NAMALWA (cell line): Measurements from ENCODE around the gene C12orf76.
A peak's percentile ranks its signal among the peaks of the same experiment; 100 is the strongest.

ENCODE experiments used
- DNase-seq: peaks from one replicate; pipeline ENCODE4 v3.0.0-alpha.2; 2015; ENCODE audit warnings: low spot score

C12orf76 gene

DNA sequence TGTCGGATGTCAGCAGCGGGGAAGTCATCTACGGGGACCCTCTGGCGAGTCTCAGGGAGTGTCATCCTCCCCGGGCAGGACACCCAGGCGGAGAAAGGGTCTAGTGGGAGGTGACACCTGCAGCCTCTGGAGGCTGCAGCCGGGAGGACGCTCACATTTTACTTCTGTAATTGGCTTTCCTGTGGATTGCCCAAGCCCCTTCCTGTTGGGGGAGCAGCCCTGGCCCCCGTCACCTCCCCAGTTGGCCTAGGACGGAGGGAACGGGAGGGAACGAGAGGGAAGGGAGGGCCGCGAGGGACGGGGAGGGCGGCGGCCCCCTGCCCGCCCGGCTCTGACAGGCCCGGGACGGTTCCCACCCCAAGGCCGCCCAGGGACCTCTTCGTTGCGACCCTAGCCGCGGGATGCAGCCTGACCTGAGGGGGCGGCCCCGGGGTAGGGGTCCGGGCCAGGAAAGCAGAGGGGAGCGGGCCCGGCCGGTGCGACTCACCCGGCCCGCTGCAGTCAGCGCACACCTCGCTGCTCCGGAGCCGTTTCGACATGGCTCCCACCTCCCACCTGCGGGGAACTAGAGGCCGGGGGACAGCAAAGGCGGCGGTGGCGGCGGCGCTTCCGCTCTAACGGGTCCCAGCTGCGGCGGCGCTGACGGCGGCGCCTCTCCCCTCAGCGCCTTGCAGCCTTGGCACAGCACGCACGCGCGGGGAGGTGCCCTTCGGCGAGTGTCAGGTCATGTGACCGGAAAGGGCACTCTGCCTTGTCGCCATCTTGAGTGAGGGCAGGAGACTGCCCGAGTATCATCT is 52.4 kb downstream of the C12orf76 start, which contains the start of gene GIT2:
Gene GIT2, minus strand, starts transcription at position 683 of the 797 bp plus-strand sequence. Its CDS starts 144 bp downstream, at position 539.
- DNase-seq, result peak; percentile 98

- no peak for DNase-seq
Measured at GRCh38 chr12:109995361-109995685, 53.0 kb downstream of the C12orf76 start.

GRCh38 chr12:109994401-109995175 is 53.7 kb downstream of the C12orf76 start:
- DNase-seq, result peak; percentile 69

GRCh38 chr12:109993091-109993490 is 55.2 kb downstream of the C12orf76 start:
- DNase-seq, result no peak

DNA sequence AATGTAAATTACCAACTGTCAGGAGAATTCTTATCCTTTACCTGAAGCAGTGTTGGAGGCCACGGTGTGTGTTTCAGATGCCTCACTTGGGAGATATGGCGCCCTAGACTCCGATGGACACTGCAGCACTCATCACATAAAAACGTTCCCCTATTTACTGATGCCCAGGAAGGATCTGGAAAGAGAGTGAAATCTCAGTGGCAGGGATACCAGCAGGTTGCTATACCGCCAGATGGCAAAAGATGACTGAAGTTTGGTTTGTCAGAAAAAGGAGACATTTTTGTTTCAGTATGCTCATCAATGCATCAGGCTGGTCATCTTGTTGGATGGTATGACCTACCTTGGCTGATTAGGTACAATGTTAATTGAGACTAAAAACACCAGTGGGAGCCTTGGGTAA is 56.7 kb downstream of the C12orf76 start:
- no peak for DNase-seq
